Left cardiac atrium (tissue), 4 donors: ENCODE results near the gene GUCY1A2. TPM values are rescaled to one million over a fixed set of nuclear protein-coding genes. Genes with fewer than 3 reads are reported as not detected.
"Not testable (repeated sequence)": the region's sequence is repeated elsewhere in the genome, so short reads cannot be mapped to it uniquely, and the experiment has no call there.

ENCODE experiments used
- ATAC-seq, 2 donors: fragments of 200-7000 bp; cut with Tn5 transposase; one replicate each; pipeline ENCODE4 v1.9.1; 2020; ENCODE audit warnings: mild to moderate bottlenecking in 2 of 2, moderate library complexity in 2 of 2
- DNase-seq: peaks from one replicate; pipeline ENCODE4 v3.0.0-alpha.2; 2020
- intact Hi-C, 2 donors: fragments of 100-400 bp; cut with DNase I; formaldehyde crosslinking; loops; one replicate each; pipeline versions ENCODE4 v1.14.1 to v1.15.1; 2022 to 2023
- total RNA-seq, 2 donors: library from RNA; stranded (reverse); fragmentation: NEBNext Ultra II Directional; extraction: Animal tissue kit (Norgen Biotek cat#: 25700); gene quantifications; one replicate each; pipeline ENCODE4 v1.2.1, GENCODE V29; 2021
- donor health status: DM: no; HTN: yes; CAD: no.
- donor health status: DM: no; HTN: yes; CAD: no; lungs with severe emphysema.
- donor health status: DM: yes; HTN: yes; CAD: no.
- donor health status: Dilated cardiomyopathy.

GUCY1A2 gene
- total RNA-seq, 2 donors from 2014 or later, result 7.1 to 7.9 TPM

DNA sequence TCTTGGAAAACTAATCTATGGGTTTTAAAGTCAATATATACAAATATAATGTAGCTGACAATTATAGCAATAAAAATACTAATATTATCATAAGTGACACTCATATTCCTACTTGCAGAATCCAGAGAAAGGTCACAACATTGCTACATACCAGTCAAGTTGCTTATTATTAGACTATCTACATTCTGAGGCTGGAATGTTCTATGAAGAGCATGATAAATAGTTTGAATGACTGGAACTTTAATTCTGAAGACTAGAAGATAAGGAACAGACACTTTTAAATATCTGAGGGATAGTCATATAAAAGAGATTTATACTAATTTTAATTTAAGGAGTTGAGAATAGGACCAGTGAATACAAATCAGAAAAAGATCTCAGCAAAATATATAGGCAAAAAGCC, 146.0 kb downstream of the GUCY1A2 start:
- ATAC-seq, result no peak
- no peak for DNase-seq
- intact Hi-C loops, result no loop called here

- intact Hi-C loops, result no loop called here
- no peak for ATAC-seq
- no peak for DNase-seq
Measured at GRCh38 chr11:106858200-106858599, 160.1 kb downstream of the GUCY1A2 start.

- no peak for DNase-seq
- no peak for ATAC-seq
- intact Hi-C loops, result no loop called here
Measured at GRCh38 chr11:106856566-106856965, 161.7 kb downstream of the GUCY1A2 start.

- DNase-seq (no peak), ATAC-seq (no peak)
- intact Hi-C loops, result no loop called here
Measured at GRCh38 chr11:106854429-106854828, 163.8 kb downstream of the GUCY1A2 start.

DNA sequence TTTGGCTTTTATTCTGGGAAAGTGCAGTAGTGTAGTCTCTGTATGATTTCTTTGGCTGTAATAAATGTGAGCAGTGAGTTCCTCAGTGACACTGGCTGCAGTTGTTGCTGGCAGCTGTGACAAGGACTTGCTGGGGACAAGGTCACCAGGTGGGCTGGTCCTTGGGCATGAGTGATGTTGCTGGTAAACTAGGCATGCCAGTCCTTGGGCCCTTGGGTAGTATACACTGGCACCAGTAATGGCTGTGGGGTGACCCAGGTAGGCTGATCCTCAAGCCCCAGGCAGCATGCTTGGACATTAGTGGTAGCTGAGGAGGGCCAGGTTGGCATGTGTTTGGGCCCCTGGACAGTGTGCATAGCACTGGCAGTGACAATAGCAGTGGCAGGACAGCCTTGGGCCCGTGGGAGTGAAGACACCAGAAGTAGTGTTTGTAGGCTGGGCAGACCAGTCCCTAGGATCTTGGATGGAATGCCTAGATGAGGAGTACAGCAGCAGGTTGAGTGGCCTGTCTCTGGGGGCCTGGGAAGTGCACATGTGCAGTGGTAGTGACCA, 164.3 kb downstream of the GUCY1A2 start:
- no peak for DNase-seq
- intact Hi-C loops, result no loop called here
- ATAC-seq, result no peak

- no peak for DNase-seq
- intact Hi-C loops, result no loop called here
- no peak for ATAC-seq
Measured at GRCh38 chr11:106852779-106853178, 165.5 kb downstream of the GUCY1A2 start.

- ATAC-seq (no peak), DNase-seq (no peak)
- intact Hi-C loops, result no loop called here
Measured at GRCh38 chr11:106848526-106848925, 169.8 kb downstream of the GUCY1A2 start.

DNA sequence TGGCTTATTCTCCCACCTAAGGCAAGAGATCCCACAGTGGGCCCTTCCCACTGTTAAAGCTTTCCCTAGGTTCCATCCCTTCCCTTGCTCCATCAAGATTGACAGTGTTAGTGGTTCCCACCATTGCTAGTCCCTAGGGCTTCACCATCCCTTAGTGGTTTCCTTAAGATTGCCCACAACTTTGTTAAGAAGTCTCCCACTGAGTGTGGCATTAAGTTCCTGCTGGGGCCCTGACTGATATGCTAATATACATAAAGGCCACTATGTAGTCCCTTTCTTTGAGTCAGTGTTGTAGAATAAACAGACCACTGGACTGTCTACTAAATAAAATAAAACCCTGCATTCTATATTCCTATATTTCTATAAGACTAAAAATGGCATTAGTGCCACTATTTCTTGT, 176.1 kb downstream of the GUCY1A2 start:
- ATAC-seq (no peak), DNase-seq (no peak)
- intact Hi-C loops, result no loop called here

- no peak for DNase-seq
- intact Hi-C loops, result no loop called here
- no peak for ATAC-seq
Measured at GRCh38 chr11:106840947-106841346, 177.3 kb downstream of the GUCY1A2 start.

DNA sequence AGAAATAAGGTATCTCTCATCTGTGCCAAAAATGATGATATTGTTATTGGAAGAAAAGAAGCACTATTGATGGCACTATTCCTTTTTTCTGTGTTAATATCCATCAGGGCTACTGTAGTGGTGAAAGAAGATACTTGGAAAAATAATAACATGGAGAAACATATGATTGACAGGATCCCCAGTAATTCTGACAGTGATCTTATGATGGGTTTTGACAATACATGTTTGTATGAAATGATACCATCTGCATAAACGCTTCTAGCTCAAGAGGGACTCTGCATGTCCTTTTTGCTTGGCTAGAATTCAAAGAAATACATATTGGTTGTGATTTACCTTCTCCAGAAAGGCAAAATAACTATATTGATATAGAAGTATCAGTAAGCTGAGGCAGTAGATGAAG, 178.1 kb downstream of the GUCY1A2 start:
- ATAC-seq, result no peak
- DNase-seq, result no peak
- intact Hi-C loops, result no loop called here

- ATAC-seq (no peak), DNase-seq (no peak)
- intact Hi-C loops, result no loop called here
Measured at GRCh38 chr11:106834567-106834966, 183.7 kb downstream of the GUCY1A2 start.

DNA sequence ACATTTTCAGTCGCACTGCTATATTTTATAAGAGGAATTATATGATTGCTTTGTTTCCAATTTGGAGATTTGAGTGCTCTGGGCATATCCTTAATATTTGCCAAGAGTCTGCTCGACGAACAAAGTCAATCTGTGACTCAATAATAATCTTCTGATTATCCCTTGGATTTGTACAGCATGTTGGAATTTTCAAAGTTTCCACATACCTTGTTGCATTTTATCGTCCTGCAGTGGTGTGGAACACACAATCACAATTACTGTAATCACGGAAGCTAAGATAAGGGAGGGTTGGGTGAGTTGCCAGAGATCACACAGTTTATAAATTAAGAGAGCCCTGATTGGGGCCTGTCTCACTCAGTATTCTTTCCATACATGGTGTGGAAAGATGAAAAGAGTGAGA, 189.3 kb downstream of the GUCY1A2 start:
- no peak for ATAC-seq
- intact Hi-C loops, result no loop called here
- DNase-seq, result no peak

DNA sequence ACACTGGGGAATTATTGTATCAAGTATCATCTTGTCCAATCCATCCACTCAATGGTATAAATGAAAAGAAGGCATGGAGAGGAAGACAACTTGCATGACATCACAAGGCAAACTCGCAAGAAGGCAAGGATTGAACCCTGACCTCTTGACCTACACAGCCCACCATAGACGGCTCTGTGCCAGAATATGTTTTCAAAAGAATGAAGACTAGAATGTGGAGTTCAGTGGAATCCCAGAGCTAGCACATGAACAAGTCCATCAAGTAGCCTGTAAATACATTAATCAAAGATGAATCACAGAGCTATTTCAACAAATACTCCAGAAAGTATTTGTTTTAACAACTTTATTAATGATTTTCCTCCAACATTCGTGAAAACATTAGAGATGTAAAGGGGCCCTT, 189.7 kb downstream of the GUCY1A2 start:
- DNase-seq, result no peak
- intact Hi-C loops, result no loop called here
- ATAC-seq, result no peak

DNA sequence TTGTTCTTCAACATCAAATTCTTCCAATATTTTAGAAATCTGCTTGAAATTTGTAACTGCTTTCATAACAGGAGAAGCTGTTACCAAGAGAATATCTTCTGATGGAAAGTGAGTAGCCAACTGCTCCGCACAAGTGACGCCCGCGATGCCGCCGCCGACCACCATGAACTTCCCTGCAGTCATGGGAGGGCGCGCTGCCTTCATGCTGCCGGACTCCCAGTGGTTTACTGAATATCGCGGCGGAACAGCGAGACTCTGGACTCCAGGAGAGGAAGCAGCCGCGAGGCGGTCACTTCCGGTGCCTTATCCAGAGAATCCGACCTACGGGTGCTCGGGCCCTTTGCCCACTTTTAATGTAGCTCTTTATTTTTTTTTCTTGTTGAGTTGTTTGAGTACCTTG, 190.6 kb downstream of the GUCY1A2 start:
- ATAC-seq (no peak), DNase-seq (no peak)
- intact Hi-C loops, result no loop called here

GRCh38 chr11:106826558-106826957, 191.7 kb downstream of the GUCY1A2 start:
- intact Hi-C loops, ATAC-seq, DNase-seq: not testable (repeated sequence)

DNA sequence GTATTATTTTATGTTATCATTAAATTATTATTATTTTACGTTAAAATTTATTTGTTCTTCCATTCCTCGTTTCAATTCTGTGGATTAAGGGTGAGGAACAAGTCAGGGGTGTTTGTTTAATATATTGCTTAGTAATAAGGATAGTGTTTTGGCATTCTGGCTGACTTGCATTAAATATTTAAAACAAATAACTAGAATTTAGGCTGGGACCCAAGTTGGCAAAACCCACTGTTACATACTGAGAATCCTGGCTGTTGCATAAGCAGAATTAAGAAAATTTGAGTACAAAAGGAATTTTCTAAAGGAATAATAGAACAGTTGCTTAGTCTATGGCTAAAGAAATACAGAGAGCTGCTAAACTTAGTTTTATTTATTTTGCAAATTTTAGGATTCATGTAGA, 196.4 kb downstream of the GUCY1A2 start:
- ATAC-seq (no peak), DNase-seq (no peak)
- intact Hi-C loops, result no loop called here

- ATAC-seq (no peak), DNase-seq (no peak)
- intact Hi-C loops, result no loop called here
Measured at GRCh38 chr11:106821291-106821690, 197.0 kb downstream of the GUCY1A2 start.

DNA sequence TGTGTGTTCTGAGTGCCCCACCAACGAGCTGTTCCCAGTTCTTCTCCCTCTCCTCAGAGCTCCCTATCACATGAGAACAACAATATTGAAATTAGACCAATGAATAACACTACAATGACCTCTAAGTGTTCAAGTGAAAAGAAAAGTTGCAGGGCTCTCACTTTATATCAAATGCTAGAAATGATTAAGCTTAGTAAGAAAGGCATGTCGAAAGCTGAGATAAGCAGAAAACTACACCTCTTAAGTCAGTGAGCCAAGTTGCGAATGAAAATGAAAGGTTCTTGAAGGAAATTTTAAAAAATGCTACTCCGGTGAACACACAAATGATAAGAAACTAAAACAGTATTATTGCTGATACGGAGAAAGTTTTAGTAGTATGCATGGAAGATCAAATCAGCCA, 199.8 kb downstream of the GUCY1A2 start:
- intact Hi-C loops, result no loop called here
- no peak for DNase-seq
- peak in 1 of 2 donors; percentile 51 for ATAC-seq

DNA sequence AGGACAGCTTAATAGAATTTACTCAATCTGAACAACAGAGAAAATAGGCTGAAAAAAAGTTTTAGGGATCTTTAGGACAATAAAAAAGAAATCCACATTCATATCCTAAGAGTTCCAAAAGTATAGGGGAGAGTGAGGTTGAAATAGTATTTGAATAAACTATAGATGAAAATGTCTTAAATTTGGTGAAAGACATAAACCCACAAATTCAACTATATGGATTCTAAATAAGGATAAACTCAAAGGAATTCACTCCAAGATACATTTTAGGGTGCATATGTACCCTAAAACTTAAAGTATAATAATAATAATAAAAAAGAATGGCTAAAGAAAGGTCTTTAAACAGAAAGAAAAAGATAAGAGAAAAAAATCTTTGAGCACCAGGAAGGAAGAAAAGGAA, 203.1 kb downstream of the GUCY1A2 start:
- DNase-seq (no peak), ATAC-seq (no peak)

GRCh38 chr11:106813806-106814205, 204.5 kb downstream of the GUCY1A2 start:
- intact Hi-C loops, result no loop called here
- ATAC-seq (no peak), DNase-seq (no peak)

More for the DNA sequence above, 203.1 kb downstream of the GUCY1A2 start:
- intact Hi-C loops, result no loop called here

GRCh38 chr11:106794058-106794457, 224.2 kb downstream of the GUCY1A2 start:
- ATAC-seq (no peak), DNase-seq (no peak)
- intact Hi-C loops, result no loop called here

- ATAC-seq (no peak), DNase-seq (no peak)
- intact Hi-C loops, result no loop called here
Measured at GRCh38 chr11:106789406-106789805, 228.9 kb downstream of the GUCY1A2 start.
